ACC112 (cell line): Measurements from ENCODE around the gene MOXD1.

Source experiments
- H2AFZ ChIP-seq: fragments of 200-600 bp; sonication (generic); one replicate; pipeline ENCODE4 v1.6.0; 2017; ENCODE audit warnings: antibody characterized with exemption, low read length; ENCODE audit not compliant: unreplicated experiment
- H3K27ac ChIP-seq: fragments of 200-600 bp; sonication (generic); 2 replicates; pipeline ENCODE4 v1.5.1; 2014; ENCODE audit warnings: low read depth, mild to moderate bottlenecking, antibody characterized with exemption, low read length, moderate library complexity
- H3K27me3 ChIP-seq: fragments of 200-600 bp; sonication (generic); 2 replicates; pipeline ENCODE4 v1.6.1; 2014; ENCODE audit warnings: mild to moderate bottlenecking, antibody characterized with exemption, low read length, moderate library complexity, mixed read lengths; ENCODE audit not compliant: insufficient read depth
- H3K36me3 ChIP-seq: fragments of 200-600 bp; sonication (generic); 2 replicates; pipeline ENCODE4 v1.6.1; 2016; ENCODE audit warnings: mild to moderate bottlenecking, antibody characterized with exemption, low read length, moderate library complexity, mixed read lengths; ENCODE audit not compliant: insufficient read depth
- H3K4me1 ChIP-seq: fragments of 200-600 bp; sonication (generic); one replicate; pipeline ENCODE4 v1.6.1; 2016; ENCODE audit warnings: low read length, mixed read lengths; ENCODE audit not compliant: insufficient read depth, unreplicated experiment, control insufficient read depth
- H3K4me3 ChIP-seq: fragments of 200-600 bp; sonication (generic); 2 replicates; pipeline ENCODE4 v1.5.1; 2014; ENCODE audit warnings: mild to moderate bottlenecking, low read depth, low read length
- H3K79me2 ChIP-seq: fragments of 200-600 bp; sonication (generic); one replicate; pipeline ENCODE4 v1.6.0; 2016; ENCODE audit warnings: low read length; ENCODE audit not compliant: control insufficient read depth, unreplicated experiment, insufficient read depth

MOXD1 gene

DNA sequence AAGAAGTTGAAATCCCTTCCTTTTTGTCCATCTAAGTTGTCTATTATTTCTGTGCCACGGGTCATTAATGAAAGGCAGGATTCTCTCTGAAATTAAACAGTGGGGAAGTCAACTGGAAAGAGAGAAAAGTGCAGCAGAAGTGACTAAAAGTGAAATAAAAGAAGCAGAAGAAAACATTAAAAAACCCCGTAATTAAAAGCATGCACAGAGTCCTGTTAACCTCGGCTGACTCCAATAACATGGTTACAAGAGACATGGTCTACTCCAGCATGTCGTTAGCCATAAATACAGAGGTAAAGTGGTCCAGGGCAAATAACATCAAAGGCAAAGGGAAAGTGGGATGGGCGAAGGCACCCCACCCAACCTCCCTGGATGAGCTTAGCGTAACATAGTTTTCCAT, 13.0 kb upstream of the MOXD1 start:
- H3K27ac ChIP-seq, result no peak overlapping the region
- no peak overlapping the region for H3K4me3 ChIP-seq
- no peaks in the 10 kb centered on the region for H3K36me3 ChIP-seq
- peaks cover 31% of the 10 kb centered on the region for H3K4me1 ChIP-seq
- no peaks in the 10 kb centered on the region for H3K27me3 ChIP-seq
- H2AFZ ChIP-seq, result peak overlapping the region; percentile 53
- H3K79me2 ChIP-seq, result no peaks in the 10 kb centered on the region

DNA sequence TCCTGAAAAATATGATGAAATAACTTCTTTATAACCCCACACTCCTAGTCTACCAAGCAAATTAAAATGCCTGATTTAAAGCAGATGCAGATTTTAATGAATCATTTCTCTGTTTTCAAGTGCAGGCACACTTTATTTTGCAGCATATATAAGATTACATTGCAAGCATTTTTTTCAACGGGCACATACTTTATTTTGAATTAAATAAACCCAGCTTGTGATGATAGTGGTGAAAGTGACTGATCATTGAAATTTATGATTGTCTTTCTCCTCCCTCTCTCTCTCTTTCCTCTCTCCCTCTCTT, 12.2 kb upstream of the MOXD1 start:
- Histone ChIP-seq H3K79me2 (no peaks in the 10 kb centered on the region), H3K27ac (peak overlapping the region; percentile 69), H3K36me3 (no peaks in the 10 kb centered on the region), H3K27me3 (no peaks in the 10 kb centered on the region), H3K4me1 (peaks cover 31% of the 10 kb centered on the region), H3K4me3 (0 out of 2 replicates have a peak overlapping the region, but pooled peaks have one; percentile 46), H2AFZ (no peak overlapping the region)

DNA sequence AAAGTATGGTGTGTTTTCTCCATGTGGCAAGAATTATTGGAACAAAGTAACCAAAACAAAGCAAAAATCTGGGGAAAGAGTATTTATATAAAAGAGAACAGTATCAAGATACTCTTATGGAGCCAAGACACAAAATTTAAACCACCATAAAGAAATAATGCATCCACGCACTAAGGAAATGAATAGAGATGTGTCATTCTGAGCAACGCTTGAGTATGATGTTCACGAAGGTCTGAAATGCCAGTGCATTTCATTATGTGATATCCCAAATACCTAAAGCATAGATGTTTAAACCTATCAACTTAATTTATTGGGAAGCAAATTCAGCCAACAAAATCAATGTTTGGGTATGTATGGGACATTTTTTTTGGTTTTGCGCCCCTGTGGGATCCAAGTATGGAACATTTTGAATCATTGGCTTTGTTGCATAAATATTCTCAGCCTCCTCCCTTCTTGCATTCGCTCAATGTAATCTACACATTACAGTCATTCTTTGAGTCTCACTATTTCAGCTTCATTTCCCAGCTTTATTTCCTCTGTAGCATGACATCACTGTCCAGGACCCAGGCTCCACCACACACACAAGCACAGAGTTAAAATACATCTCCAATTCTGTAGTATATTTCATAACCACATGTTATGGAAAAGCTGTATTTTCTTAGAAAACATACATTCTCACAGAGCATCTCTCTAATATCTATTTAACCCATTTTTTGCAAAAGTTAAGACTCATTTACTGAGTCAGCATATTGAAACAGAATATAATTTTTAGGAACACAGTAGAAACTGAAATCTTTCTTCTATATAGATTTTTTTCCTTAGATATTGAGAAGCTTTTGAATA, 11.6 kb upstream of the MOXD1 start:
- Histone ChIP-seq H2AFZ (peak overlapping the region; percentile 71), H3K27ac (peak overlapping the region; percentile 69), H3K27me3 (no peaks in the 10 kb centered on the region), H3K36me3 (no peaks in the 10 kb centered on the region), H3K4me1 (peaks cover 31% of the 10 kb centered on the region), H3K4me3 (peak overlapping the region; percentile 46; the same call in 1 of the 2 replicates), H3K79me2 (no peaks in the 10 kb centered on the region)

DNA sequence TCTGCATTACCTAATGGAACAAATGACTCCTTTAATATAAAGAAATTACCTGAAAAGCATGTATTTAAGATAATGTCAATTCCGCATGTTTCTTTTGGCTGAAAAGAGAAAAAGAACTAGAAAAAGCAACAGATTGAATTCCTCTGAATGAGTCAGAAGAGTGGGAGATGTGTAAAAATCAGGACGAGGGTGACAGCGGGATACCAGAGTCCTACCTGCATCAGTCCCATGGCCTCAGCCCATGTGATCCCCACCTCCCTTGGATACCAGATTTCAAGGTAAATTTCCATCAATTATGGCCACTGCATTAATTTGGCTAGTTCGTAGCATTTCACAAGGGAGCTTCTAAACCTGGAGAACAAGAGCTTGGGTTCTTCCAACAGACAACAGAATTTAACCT, 10.0 kb upstream of the MOXD1 start:
- Histone ChIP-seq H3K36me3 (no peaks in the 10 kb centered on the region), H2AFZ (peak overlapping the region; percentile 34), H3K79me2 (no peaks in the 10 kb centered on the region), H3K4me1 (peaks cover 31% of the 10 kb centered on the region), H3K27ac (no peak overlapping the region), H3K4me3 (no peak overlapping the region), H3K27me3 (no peaks in the 10 kb centered on the region)

DNA sequence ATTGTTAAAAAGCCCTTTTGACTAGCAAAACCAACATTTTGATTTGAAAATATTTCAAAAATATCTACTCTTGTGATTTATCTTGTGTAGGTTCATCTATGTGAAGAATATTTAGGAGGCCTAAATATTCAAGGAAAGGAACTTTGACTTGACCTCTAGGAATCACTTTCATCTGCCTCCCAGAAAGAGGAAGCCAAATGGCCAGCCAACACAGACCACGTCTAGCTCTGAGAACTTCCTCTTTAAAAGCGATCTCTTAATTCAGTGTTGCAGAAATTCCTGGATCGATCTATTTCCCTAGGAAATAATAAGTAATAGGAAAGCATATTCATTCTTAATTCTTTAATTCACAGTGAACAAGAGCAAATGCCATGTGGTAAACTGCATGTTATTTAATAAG, 9.6 kb upstream of the MOXD1 start:
- no peak overlapping the region for H3K27ac ChIP-seq
- no peak overlapping the region for H2AFZ ChIP-seq
- no peaks in the 10 kb centered on the region for H3K79me2 ChIP-seq
- H3K4me3 ChIP-seq, result no peak overlapping the region
- H3K36me3 ChIP-seq, result no peaks in the 10 kb centered on the region
- no peaks in the 10 kb centered on the region for H3K27me3 ChIP-seq
- peaks cover 35% of the 10 kb centered on the region for H3K4me1 ChIP-seq

DNA sequence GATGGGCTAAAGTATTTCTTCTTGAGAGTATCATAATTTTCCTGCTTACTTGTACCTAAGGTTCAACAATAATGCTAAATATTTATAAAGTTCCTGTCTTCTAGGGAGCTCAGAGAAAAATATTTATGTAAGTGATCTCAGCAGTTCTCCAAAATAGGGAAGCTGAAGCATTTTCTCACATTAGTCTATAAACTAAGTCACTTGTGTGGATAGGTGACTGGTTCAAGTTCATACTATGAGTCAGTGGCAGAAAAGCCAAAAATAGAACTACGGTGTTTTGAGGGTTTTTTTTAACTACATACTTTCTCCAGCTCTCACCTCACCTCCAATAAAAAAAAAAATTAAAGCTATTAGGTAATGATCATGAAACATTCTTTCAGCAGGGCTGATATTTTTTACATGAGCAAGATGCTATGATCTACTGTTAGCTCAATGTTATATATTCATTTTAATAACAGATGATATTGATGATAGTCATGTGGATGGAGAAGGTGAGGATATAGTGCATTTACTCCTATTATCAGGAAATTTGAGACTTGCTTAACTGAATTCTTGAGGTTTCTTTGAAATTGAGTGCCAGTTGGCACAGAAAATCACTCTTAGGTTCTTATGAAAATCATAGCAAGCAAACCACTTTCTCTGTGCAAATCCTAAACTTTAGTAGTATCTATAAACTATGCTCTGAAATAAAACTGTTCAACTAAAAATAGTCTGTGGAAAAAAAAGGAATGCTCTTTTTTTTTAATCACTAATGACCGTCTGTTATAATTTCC, 4.1 kb upstream of the MOXD1 start:
- H3K27ac ChIP-seq, result peak overlapping the region; percentile 42
- peaks cover 24% of the 10 kb centered on the region for H3K4me1 ChIP-seq
- no peaks in the 10 kb centered on the region for H3K36me3 ChIP-seq
- H3K4me3 ChIP-seq, result peak overlapping the region; percentile 6; the same call in 1 of the 2 replicates
- H2AFZ ChIP-seq, result no peak overlapping the region
- no peaks in the 10 kb centered on the region for H3K27me3 ChIP-seq
- H3K79me2 ChIP-seq, result no peaks in the 10 kb centered on the region

DNA sequence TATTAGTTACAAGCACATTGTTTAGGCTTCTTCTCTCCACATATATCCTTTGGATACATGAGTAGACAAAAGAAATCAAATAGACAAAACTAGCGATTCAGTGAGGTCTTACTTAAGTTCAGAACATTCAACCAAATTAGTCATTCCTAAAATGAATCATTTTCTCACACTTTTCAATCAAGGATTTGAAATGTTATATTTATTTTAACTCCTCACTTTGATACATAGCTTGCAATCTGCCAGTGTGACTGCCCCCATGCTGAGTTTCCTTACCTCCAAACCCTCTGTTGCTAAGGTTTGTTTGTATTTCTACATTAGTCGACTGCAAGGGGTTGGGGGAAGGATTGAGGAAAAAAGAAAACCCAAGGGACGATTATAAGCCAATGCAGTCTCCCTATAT, 3.5 kb upstream of the MOXD1 start:
- no peaks in the 10 kb centered on the region for H3K79me2 ChIP-seq
- H3K4me3 ChIP-seq, result peak overlapping the region; percentile 6; the same call in 1 of the 2 replicates
- no peak overlapping the region for H2AFZ ChIP-seq
- no peaks in the 10 kb centered on the region for H3K36me3 ChIP-seq
- H3K27ac ChIP-seq, result peak overlapping the region; percentile 42
- peaks cover 24% of the 10 kb centered on the region for H3K4me1 ChIP-seq
- no peaks in the 10 kb centered on the region for H3K27me3 ChIP-seq

DNA sequence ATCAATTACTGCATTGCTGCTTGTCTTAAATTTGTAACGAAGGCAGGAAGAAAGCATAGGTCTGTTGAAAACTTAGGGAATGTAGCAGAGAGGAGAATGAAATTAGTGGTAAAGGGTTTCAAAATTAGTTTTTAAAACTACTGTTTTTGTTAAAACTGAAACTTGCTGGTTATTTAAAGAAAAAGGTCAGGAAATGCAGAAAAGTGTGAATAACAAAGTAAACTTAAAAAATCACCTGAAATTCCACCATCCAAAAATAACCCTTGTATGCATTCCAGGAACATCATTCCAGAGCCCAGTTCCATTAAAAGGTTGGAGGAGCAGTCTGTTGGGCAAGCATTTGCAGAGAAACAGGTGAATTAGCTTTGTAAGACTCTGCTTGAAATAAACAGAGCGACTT, 3.1 kb upstream of the MOXD1 start:
- no peaks in the 10 kb centered on the region for H3K27me3 ChIP-seq
- no peak overlapping the region for H3K27ac ChIP-seq
- H3K79me2 ChIP-seq, result no peaks in the 10 kb centered on the region
- peaks cover 24% of the 10 kb centered on the region for H3K4me1 ChIP-seq
- no peaks in the 10 kb centered on the region for H3K36me3 ChIP-seq
- no peak overlapping the region for H2AFZ ChIP-seq
- H3K4me3 ChIP-seq, result peak overlapping the region; percentile 6; the same call in 1 of the 2 replicates

DNA sequence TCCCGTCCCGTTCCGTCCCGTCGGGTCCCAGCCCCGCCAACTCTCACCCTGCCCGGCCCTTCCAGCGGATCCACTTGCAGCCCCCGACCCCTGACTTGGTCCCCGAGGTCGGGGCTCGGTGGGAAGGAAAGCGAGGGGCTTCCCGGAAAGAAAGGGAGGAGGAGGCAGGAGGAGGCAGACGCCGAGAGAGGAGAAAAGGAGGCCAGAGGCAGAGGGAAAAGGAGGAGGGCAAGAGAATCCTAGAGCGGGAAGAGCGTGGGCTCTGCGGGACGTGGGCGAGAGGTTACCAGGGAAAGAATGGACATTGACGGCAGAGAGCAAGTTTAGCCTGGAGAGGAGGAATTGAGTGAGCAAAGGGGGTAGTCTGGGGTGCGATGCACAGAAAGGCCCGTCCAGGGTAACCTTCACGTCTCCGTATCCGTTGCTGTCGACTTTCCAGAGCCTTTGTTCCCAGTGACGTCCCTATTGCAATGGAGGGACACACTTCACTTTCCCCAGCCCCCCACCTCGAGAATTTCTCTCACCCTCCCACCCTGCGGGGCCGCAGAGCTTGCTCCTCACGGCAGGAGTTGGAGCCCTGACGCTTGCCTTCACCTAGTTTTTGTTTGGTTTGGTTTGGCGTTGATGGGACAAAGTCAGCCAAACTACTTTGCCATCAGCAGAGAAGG, 477 bp upstream of the MOXD1 start:
- H3K4me3 ChIP-seq, result peak overlapping the region; percentile 91
- no peaks in the 10 kb centered on the region for H3K79me2 ChIP-seq
- H3K4me1 ChIP-seq, result peaks cover 24% of the 10 kb centered on the region
- H3K27ac ChIP-seq, result no peak overlapping the region
- no peaks in the 10 kb centered on the region for H3K27me3 ChIP-seq
- peak overlapping the region; percentile 91 for H2AFZ ChIP-seq
- no peaks in the 10 kb centered on the region for H3K36me3 ChIP-seq

DNA sequence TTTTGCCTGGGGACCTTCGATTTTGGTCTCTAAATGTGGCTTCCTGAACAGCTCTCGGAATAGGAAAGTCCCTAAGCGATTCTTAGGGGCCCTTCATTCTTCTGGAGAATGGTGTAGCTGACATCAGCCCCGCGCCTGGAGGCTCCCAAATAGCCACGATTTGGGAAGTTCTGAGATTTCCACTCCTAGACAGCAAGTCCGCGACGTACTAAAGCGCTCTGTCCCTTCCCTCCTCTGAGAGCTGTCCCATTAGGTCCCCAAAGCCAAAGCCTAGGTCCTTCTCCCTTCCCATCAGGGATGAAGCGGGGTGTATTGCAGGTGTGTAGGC, 756 bp downstream of the MOXD1 start:
- no peak overlapping the region for H3K27ac ChIP-seq
- H3K27me3 ChIP-seq, result no peaks in the 10 kb centered on the region
- H2AFZ ChIP-seq, result peak overlapping the region; percentile 91
- H3K36me3 ChIP-seq, result no peaks in the 10 kb centered on the region
- peak overlapping the region; percentile 91 for H3K4me3 ChIP-seq
- no peaks in the 10 kb centered on the region for H3K79me2 ChIP-seq
- peaks cover 16% of the 10 kb centered on the region for H3K4me1 ChIP-seq
